Thoracic aorta (tissue), 2 donors: ENCODE measurements around the gene CDH23. TPM values are rescaled to one million over a fixed set of nuclear protein-coding genes. Genes with fewer than 3 reads are reported as not detected.

Experiments used
- ATAC-seq: fragments of 150-250 bp; one replicate; pipeline ENCODE4 v1.8.0; 2017; ENCODE audit warnings: low read depth; ENCODE audit not compliant: insufficient number of reproducible peaks, low FRiP score
- DNase-seq: peaks from one replicate; pipeline ENCODE4 v3.0.0-alpha.2; 2020; ENCODE audit warnings: low spot score
- H3K27ac ChIP-seq, 2 donors: fragments of 200-600 bp; sonication (generic); 1 replicate in 1 of 2; 2 replicates in 1 of 2; pipeline ENCODE4 v1.5.1; 2016; ENCODE audit warnings: mild to moderate bottlenecking in 2 of 2, moderate library complexity in 2 of 2
- H3K27me3 ChIP-seq: fragments of 200-600 bp; sonication (generic); replicated peaks from 2 replicates; pipeline ENCODE4 v1.6.0; 2016; ENCODE audit warnings: mild to moderate bottlenecking; ENCODE audit not compliant: insufficient read depth
- H3K36me3 ChIP-seq: fragments of 200-600 bp; sonication (generic); one replicate; pipeline ENCODE4 v1.5.1; 2016
- H3K4me1 ChIP-seq, 2 donors: fragments of 200-600 bp; sonication (generic); 1 replicate in 1 of 2; 2 replicates in 1 of 2; pipeline versions ENCODE4 v1.5.1 to v1.6.0; 2016; ENCODE audit warnings: low read depth in 2 of 2, mild to moderate bottlenecking in 1 of 2; ENCODE audit not compliant: control insufficient read depth in 1 of 2
- H3K4me3 ChIP-seq: fragments of 200-600 bp; sonication (generic); 2 replicates; pipeline ENCODE4 v1.5.1; 2016; ENCODE audit warnings: mild to moderate bottlenecking
- H3K9me3 ChIP-seq: fragments of 200-600 bp; sonication (generic); 2 replicates; pipeline ENCODE4 v1.5.1; 2016
- CTCF ChIP-seq: fragments of 200-600 bp; sonication (generic); IDR thresholded peaks from one replicate; pipeline ENCODE4 v1.5.1; 2019; ENCODE audit warnings: antibody characterized with exemption
- total RNA-seq, 2 donors: library from RNA; depleted of rRNA; stranded (reverse); fragments of >200 nt; gene quantifications; one replicate each; pipeline versions ENCODE4 v1.1.0 to v1.2.3, GENCODE V29; 2016

Gene CDH23
- total RNA-seq, 2 donors from 2014 or later, result 10.6 to 10.8 TPM

- ATAC-seq (no peak), DNase-seq (no peak)
- H3K9me3 ChIP-seq, result no peaks in the 10 kb centered on the region
- H3K4me3 ChIP-seq, result no peak overlapping the region
- no peak overlapping the region for H3K27ac ChIP-seq
- no peaks in the 10 kb centered on the region for H3K36me3 ChIP-seq
- no peak for TF ChIP-seq CTCF
- no peaks in the 10 kb centered on the region for H3K27me3 ChIP-seq
- peaks cover 40 to 73% of the 10 kb centered on the region in 2 donors for H3K4me1 ChIP-seq
Observed at GRCh38 chr10:71844695-71845094, 448.0 kb downstream of the CDH23 start.

- no peak for TF ChIP-seq CTCF
- H3K36me3 ChIP-seq, result no peaks in the 10 kb centered on the region
- H3K27me3 ChIP-seq, result no peaks in the 10 kb centered on the region
- peaks cover 34 to 68% of the 10 kb centered on the region in 2 donors for H3K4me1 ChIP-seq
- no peak for DNase-seq
- no peak for ATAC-seq
- no peaks in the 10 kb centered on the region for H3K9me3 ChIP-seq
- no peak overlapping the region for H3K4me3 ChIP-seq
- H3K27ac ChIP-seq, result no peak overlapping the region
Observed at GRCh38 chr10:71845410-71846405, 449.0 kb downstream of the CDH23 start.

- Histone ChIP-seq H3K27ac (no peak overlapping the region), H3K4me1 (peaks cover 35 to 67% of the 10 kb centered on the region in 2 donors), H3K27me3 (no peaks in the 10 kb centered on the region), H3K36me3 (no peaks in the 10 kb centered on the region), H3K9me3 (no peaks in the 10 kb centered on the region), H3K4me3 (no peak overlapping the region)
- no peak for TF ChIP-seq CTCF
- no peak for DNase-seq
- no peak for ATAC-seq
Observed at GRCh38 chr10:71846816-71847215, 450.1 kb downstream of the CDH23 start.

GRCh38 chr10:71847418-71847817 is 450.7 kb downstream of the CDH23 start:
- ATAC-seq, result no peak
- no peaks in the 10 kb centered on the region for H3K36me3 ChIP-seq
- no peak overlapping the region for H3K27ac ChIP-seq
- H3K9me3 ChIP-seq, result no peaks in the 10 kb centered on the region
- no peak overlapping the region for H3K4me3 ChIP-seq
- peaks cover 35 to 67% of the 10 kb centered on the region in 2 donors for H3K4me1 ChIP-seq
- no peaks in the 10 kb centered on the region for H3K27me3 ChIP-seq
- DNase-seq, result no peak
- no peak for TF ChIP-seq CTCF

- ATAC-seq, result no peak
- Histone ChIP-seq H3K9me3 (no peaks in the 10 kb centered on the region), H3K4me3 (peak overlapping the region; percentile 99), H3K36me3 (no peaks in the 10 kb centered on the region), H3K4me1 (peaks cover 35 to 58% of the 10 kb centered on the region in 2 donors), H3K27ac (no peak overlapping the region), H3K27me3 (no peaks in the 10 kb centered on the region)
- no peak for DNase-seq
- TF ChIP-seq CTCF, result no peak
Observed at GRCh38 chr10:71848325-71849275, 451.9 kb downstream of the CDH23 start.
